ENCODE measurements around the gene PXDC1. TPM values are rescaled to one million over a fixed set of nuclear protein-coding genes. Genes with fewer than 3 reads are reported as not detected.
A peak's percentile ranks its signal among the peaks of the same experiment; 100 is the strongest.

PXDC1 gene
- total RNA-seq, 6 experiments from 2014 or later = 50.5 to 250 (median 97.5) TPM

DNA sequence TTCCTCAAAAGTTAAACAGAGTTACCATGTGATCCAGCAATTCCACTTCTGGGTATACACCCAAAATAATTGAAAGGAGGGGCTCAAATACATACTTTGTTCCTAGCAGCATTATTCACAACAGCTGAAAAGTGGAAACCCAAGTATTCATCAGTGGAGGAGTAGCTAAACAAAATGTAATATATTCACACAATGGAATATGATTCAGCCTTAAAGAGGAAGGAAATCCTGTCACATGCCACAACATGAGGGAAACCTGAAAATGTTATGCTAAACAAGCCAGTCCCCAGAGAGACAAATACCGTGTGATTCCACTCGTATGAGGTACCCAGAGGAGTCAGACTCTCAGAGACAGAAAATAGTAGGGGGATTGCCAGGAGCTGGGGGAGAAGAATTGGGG lies 44.5 kb downstream of the PXDC1 start:
- intact Hi-C loops (cut with DNase I) = no loop called here
- H3K27me3 ChIP-seq = no peaks in the 10 kb centered on the region
- H3K4me3 ChIP-seq = no peak overlapping the region
- DNase-seq = no peak
- peak in 3 of 4 donors; percentile 19 to 64 (median 36) for ATAC-seq
- no peaks in the 10 kb centered on the region for H3K36me3 ChIP-seq
- no peaks in the 10 kb centered on the region for H3K4me1 ChIP-seq
- 50% methylated on average over 2 of the region's 2 CpGs for WGBS (ENCODE audit: insufficient coverage, low coverage, low lambda C conversion rate, missing lambda C conversion rate)
- H3K27ac ChIP-seq = no peak overlapping the region
- H3K9me3 ChIP-seq = no peaks in the 10 kb centered on the region
- TF ChIP-seq, protein P1, sequence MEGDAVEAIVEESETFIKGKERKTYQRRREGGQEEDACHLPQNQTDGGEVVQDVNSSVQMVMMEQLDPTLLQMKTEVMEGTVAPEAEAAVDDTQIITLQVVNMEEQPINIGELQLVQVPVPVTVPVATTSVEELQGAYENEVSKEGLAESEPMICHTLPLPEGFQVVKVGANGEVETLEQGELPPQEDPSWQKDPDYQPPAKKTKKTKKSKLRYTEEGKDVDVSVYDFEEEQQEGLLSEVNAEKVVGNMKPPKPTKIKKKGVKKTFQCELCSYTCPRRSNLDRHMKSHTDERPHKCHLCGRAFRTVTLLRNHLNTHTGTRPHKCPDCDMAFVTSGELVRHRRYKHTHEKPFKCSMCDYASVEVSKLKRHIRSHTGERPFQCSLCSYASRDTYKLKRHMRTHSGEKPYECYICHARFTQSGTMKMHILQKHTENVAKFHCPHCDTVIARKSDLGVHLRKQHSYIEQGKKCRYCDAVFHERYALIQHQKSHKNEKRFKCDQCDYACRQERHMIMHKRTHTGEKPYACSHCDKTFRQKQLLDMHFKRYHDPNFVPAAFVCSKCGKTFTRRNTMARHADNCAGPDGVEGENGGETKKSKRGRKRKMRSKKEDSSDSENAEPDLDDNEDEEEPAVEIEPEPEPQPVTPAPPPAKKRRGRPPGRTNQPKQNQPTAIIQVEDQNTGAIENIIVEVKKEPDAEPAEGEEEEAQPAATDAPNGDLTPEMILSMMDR (IDR thresholded peaks at IDR 0.05) = no peak
- TF ChIP-seq POLR2A (IDR thresholded peaks at IDR 0.05) = no peak

DNA sequence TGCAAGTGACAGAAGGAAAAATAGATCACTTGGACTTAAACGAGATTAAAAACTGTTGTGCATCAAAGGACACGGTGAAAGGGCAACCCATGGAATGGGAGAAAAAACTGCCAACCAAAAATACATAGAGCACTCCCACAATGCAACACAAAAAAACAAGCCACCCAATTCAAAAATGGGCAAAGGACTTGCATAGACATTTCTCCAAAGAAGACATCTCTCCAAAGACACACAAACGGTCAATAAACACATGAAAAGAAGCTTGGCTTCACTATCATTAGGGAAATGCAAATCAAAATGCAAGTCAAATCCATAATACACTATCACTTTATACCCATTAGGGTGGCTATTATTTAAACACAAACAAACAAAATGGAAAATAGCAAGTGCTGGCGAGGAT lies 45.0 kb downstream of the PXDC1 start:
- H3K27me3 ChIP-seq = no peaks in the 10 kb centered on the region
- TF ChIP-seq, protein P1 (IDR thresholded peaks at IDR 0.05) = no peak
- TF ChIP-seq POLR2A (IDR thresholded peaks at IDR 0.05) = no peak
- H3K4me1 ChIP-seq = no peaks in the 10 kb centered on the region
- no peaks in the 10 kb centered on the region for H3K36me3 ChIP-seq
- intact Hi-C loops (cut with DNase I) = no loop called here
- no peak overlapping the region for H3K27ac ChIP-seq
- H3K9me3 ChIP-seq = no peaks in the 10 kb centered on the region
- ATAC-seq (no peak), DNase-seq (no peak)
- 84% methylated on average over 3 of the region's 4 CpGs for WGBS (ENCODE audit: insufficient coverage, low coverage, low lambda C conversion rate, missing lambda C conversion rate)
- no peak overlapping the region for H3K4me3 ChIP-seq

DNA sequence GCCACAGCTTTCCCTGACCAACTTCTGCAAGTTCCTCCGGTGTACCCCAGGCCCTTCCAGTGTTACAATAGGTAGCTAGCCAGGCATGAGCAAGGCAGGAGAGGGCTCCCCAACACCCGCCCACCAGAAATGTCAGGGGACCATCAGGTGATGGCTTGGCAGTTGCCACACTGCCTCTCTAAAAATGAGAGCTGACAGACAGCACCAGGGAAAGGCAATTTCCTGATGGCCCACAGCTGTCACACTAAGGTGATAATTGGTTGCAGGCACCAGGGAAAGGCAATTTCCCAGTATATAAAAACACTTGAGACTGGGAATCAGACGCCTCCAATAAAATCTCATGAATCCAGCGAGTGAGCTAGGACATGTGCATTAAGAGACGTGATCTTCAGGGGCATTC lies 49.9 kb downstream of the PXDC1 start:
- DNase-seq = no peak
- ATAC-seq = no peak
- Histone ChIP-seq H3K9me3 (no peaks in the 10 kb centered on the region), H3K27ac (no peak overlapping the region), H3K27me3 (no peaks in the 10 kb centered on the region), H3K4me1 (no peaks in the 10 kb centered on the region), H3K4me3 (no peak overlapping the region), H3K36me3 (no peaks in the 10 kb centered on the region)
- WGBS (ENCODE audit: insufficient coverage, low coverage, low lambda C conversion rate, missing lambda C conversion rate) = 100% methylated on average over 3 of the region's 5 CpGs
- TF ChIP-seq, protein P1 (IDR thresholded peaks at IDR 0.05) = no peak
- no peak for TF ChIP-seq POLR2A (IDR thresholded peaks at IDR 0.05)
- intact Hi-C loops (cut with DNase I) = no loop called here

GRCh38 chr6:3699231-3699630 lies 52.3 kb downstream of the PXDC1 start:
- TF ChIP-seq, protein P1 (IDR thresholded peaks at IDR 0.05) = no peak
- TF ChIP-seq POLR2A (IDR thresholded peaks at IDR 0.05) = no peak
- Histone ChIP-seq H3K27ac (no peak overlapping the region), H3K4me1 (no peaks in the 10 kb centered on the region), H3K27me3 (no peaks in the 10 kb centered on the region), H3K9me3 (no peaks in the 10 kb centered on the region), H3K36me3 (no peaks in the 10 kb centered on the region), H3K4me3 (no peak overlapping the region)
- intact Hi-C loops (cut with DNase I) = no loop called here
- no peak for DNase-seq
- no peak for ATAC-seq
- 89% methylated on average over 3 of the region's 3 CpGs for WGBS (ENCODE audit: insufficient coverage, low coverage, low lambda C conversion rate, missing lambda C conversion rate)

DNA sequence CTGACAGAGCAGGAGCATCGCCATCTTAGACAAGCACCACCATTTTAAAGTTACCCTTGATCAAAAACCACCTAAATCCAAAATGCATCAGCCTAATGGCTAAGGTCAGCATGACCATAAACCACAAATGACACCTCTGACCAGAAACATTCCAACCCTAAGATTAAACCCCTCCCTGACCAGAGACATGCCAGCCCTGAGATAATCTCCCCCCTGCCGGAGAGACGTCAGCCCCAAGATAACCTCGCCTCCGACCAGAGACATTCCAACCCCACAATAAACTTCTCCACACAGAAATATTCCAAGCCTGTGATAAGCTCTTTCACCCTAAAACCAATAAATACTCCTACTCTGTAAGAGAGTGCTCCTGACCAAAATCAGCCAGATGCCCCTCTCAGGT lies 53.5 kb downstream of the PXDC1 start:
- Histone ChIP-seq H3K36me3 (no peaks in the 10 kb centered on the region), H3K27me3 (no peaks in the 10 kb centered on the region), H3K4me3 (no peak overlapping the region), H3K4me1 (no peaks in the 10 kb centered on the region), H3K9me3 (no peaks in the 10 kb centered on the region), H3K27ac (no peak overlapping the region)
- no peak for DNase-seq
- TF ChIP-seq POLR2A (IDR thresholded peaks at IDR 0.05) = no peak
- TF ChIP-seq, protein P1 (IDR thresholded peaks at IDR 0.05) = no peak
- intact Hi-C loops (cut with DNase I) = no loop called here
- 84% methylated on average over 3 of the region's 5 CpGs for WGBS (ENCODE audit: insufficient coverage, low coverage, low lambda C conversion rate, missing lambda C conversion rate)
- no peak for ATAC-seq

Data from right lobe of liver (tissue), 6 donors.